Stimulated activated naive CD4-positive, alpha-beta T cell treated with Interleukin-2 at 50 U/mL for 16 hours (primary cell): Measurements from ENCODE around the gene MLC1.
"Not testable (repeated sequence)": the region's sequence is repeated elsewhere in the genome, so short reads cannot be mapped to it uniquely, and the experiment has no call there.

Source experiments
- DNase-seq: peaks from one replicate; lab custom pipeline; 2025; lab: John Stamatoyannopoulos, UW

The MLC1 gene

GRCh38 chr22:50102946-50103345 is 17.7 kb upstream of the MLC1 start:
- DNase-seq, result no peak

DNA sequence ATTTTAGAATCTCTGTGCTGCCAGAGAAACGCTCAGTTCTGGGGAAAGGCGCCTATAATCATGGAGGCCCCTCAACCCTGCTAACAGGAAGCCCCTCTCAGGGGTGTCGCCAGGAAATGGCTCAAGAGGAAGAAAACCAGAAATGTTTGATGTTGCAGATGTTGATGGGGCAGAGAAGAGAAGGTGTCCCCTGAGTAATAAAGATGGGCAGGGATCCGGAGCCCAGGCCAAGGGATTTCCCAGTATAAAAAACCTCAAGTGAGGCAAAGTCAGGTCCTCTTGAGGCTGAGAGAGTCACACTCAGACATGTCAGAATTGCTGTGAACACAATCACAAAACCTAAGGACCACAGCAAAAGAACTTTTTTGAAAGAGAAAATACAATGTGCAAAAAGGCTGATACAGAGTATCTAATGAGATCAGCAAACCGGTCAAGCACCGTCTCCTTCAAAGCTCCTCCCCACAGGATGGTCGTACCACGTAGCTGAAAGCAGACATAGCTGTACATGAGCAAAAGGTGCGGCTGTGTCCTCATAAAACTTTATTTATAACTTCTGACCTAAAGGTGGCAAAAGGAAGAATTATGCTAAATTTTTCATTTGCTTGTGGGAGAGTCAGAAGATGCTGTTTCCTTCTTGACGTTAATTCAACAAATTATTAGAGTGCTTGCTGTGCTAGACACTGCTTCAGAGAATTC is 16.8 kb upstream of the MLC1 start:
- no peak for DNase-seq

GRCh38 chr22:50098052-50098451 is 12.8 kb upstream of the MLC1 start:
- DNase-seq, result no peak

DNA sequence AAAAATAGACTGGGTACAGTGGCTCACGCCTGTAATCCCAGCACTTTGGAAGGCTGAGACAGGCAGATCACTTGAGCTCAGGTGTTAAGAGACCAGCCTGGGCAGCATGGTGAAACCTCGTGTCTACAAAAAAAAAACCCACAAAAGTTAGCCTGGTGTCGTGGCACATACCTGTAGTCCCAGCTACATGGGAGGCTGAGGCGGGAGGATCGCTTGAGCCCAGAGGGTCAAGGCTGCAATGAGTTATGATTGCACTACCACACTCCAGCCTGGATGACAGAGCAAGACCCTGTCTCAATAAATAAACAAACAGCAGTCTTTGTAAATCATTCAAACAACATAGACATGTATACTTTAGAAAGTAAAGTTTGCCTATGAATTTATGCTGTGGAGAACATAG is 7.1 kb upstream of the MLC1 start:
- DNase-seq, result no peak

- DNase-seq, result no peak
These were observed 6.0 kb upstream of the MLC1 start for GRCh38 chr22:50091092-50091768.

DNA sequence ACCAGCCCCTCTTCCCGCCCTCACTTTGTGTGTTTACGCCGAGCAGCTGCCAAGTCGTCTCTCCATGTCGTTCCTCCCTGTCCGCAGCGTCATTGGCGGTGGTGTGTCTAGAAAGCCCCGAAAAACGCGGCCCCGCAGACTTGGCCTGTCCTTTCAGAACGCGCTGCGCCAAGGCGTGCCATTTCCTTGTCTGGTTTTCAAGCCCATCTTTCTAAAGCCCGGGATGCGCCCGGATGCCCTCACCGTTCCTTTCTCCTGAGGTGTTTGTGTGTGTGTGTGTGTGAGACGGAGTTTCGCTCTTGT is 5.1 kb upstream of the MLC1 start:
- DNase-seq, result no peak

DNA sequence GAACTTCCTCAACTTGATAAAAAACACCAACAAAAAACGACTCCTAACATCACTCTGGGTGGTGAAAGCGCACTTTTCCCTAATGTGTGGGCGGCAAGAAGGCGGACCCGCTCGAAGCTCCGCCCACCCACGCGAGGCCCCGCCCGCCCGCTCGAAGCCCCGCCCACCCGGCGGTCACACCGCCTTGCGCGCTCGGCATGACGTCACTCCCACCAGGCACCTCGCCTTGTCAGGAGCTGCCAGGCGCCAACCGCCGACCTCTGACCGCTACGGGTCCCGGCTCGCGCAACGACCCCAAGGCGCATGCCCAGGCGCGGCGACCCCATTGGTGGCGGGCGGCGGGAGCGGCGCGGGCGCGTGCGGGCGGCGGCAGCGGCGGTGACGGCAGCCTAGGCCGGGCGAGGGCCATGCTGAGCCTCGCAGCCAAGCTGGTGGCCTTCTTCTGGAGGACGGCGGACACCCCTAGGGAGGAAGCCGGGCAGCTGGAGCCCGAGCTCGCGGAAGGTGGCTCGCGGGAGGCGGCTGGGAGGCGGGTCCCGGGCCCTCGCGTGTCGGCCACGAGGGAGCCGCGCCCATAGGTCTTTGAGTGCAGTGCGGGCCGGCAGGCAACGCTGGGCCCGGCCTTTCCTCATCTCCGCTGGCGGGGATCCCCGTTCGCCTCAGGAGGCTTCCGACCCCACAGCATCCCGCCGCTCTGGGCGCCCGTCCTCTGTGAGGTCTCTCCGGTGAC is 4.6 kb upstream of the MLC1 start, which contains the start of gene MOV10L1:
MOV10L1 (plus strand) TSS at position 325 of the 730 bp plus-strand sequence; CDS start at position 408, 83 bp downstream.
- no peak for DNase-seq

- no peak for DNase-seq
These were observed 4.0 kb upstream of the MLC1 start for GRCh38 chr22:50089231-50089630.

DNA sequence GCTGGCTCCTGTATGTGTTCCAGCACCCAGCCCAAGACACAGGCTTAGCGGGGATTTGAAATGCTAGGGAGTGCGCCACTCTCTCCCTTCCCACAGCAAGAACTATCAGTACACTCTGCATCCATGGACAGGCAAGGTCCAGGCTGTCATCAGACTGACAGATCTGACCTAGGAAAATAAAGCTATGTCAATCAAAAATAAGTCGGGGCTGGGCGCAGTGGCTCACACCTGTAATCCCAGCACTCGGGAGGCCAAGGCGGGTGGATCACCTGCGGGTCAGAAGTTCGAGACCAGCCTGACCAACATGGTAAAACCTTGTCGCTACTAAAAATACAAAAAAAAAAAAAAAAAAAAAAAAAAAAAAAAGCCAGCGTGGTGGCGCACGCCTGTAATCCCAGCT is 2.9 kb upstream of the MLC1 start:
- DNase-seq, result no peak

DNA sequence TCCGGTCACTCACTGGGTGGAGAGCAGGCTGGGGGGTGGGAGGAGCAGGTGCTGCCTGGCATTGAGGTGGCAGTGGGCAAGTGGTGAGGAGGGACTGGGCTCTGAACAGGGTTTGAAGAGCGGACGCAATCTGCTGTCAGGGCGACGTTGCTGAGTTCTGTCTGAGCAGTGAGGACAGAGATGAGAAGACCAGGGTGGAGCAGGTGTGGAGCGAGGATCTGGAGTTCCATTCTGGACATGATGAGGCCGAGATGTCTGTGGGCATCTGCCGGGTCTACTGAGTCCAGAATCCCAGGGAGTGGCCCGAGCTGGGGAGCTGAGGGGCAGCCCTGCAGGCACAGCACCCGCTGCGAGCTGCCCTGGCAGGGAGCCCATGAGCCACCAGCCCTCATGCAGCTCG is 2.4 kb upstream of the MLC1 start:
- DNase-seq, result no peak

DNA sequence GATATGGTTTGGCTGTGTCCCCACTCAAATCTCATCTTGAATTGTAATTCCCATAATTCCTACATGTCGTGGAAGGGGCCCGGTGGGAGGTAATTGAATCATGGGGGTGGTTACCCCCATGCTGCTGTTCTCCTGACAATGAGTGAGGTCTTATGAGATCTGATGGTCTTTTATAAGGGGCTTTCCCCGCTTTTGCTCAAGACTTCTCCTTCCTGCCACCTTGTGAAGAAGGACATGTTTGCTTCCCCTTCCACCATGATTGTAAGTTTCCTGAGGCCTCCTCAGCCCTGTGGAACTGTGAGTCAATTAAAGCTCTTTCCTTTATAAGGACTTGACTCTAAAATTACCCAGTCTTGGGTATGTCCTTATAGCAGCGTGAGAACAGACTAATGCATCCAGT is 1.7 kb upstream of the MLC1 start:
- not testable (repeated sequence) for DNase-seq

GRCh38 chr22:50086526-50086925 is 1.3 kb upstream of the MLC1 start:
- no peak for DNase-seq

DNA sequence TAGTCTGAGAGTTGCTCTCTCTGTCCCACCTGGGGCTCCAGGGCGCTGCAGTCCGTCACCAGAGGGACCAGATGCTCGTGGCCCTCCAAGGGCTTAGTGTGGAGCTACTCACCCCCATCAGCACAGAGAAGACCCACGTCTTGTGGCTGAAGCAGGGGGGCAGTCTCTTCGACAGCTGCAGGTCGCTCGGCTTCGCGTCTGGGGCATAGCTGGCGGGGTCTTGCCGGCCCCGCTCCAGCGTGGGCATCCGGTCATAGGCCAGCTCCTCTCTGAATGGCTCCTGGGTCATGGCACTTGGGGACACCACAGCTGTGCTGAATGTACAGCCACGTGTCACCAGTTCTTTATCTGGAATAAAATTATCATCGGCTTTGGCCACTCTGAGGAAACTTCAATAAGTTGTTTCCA is 608 bp downstream of the MLC1 start:
- DNase-seq, result no peak

DNA sequence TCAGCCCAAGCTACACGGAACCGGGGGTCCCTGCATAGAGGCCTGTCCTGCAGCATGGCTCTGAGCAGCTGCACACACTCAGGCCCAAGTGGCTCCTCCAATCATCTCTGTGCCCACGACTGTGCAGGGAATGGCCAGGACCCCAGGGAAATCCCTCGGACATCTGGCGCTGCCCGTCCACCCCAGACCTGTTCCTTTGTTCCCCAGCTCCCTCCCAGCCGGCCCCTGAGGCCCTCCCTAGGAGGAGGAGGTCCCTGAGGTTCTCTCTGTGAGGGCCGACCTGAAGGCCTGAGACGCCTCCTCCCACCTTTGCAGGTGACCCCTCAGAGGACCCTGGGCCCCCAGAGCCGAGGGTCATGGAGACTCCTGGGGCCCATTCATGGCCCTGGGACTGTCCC is 1.1 kb downstream of the MLC1 start:
- no peak for DNase-seq

DNA sequence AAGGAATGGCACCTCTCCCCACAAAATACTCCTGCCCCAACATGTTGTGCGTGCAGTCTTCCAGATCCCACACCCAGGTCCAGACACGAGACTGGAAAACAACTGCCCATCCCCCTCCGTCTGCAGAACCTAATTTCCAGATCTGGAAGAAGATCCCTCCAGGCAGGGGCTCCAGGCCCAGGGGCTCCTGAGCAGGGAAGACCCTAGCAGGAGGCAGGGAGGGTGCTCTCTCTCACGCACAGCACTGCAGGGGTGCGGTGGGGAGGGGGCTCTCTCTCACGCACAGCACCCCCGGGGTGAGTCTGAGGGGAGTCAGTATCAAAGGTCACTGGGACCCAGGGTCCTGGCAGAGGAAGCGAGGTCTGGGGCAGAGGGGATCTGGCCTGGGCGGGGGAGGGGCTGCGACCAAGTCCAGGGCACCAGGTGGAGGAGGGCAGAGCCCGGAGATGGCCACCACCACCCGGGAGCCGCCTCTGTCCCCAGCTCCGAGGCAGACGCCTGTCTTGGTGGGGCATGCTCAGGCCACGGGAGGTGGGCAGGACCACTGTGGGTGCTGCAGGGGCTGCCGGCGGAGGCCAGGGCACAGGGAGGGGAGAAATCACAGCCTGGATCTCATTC is 1.7 kb downstream of the MLC1 start:
- DNase-seq, result no peak

DNA sequence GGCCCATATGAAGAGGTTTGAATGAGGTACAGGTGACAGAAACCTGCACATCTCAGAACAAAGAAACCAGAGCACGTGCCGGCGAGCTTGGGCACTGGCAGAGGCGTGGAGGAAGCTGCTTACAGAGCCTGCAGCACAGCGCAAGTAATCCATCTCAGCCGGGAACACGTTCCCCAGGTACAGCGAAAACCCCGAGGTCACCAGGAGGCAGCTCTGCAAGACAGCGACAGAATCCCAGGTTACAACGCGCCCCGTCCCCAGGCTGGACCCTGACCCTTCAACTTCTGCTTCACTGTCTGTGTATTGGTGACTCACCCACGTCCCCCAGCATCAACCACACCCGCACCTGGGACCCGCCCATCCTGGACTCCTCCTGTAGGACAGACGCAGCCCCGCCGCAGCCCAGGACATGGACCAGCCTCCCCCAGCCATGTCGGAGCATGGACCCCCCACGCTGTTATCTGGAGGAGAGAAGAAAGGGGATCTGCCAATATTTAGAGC is 2.2 kb downstream of the MLC1 start:
- no peak for DNase-seq

GRCh38 chr22:50082197-50082715 is 3.0 kb downstream of the MLC1 start:
- no peak for DNase-seq

- DNase-seq, result no peak
These were observed 3.6 kb downstream of the MLC1 start for GRCh38 chr22:50081426-50082196.

DNA sequence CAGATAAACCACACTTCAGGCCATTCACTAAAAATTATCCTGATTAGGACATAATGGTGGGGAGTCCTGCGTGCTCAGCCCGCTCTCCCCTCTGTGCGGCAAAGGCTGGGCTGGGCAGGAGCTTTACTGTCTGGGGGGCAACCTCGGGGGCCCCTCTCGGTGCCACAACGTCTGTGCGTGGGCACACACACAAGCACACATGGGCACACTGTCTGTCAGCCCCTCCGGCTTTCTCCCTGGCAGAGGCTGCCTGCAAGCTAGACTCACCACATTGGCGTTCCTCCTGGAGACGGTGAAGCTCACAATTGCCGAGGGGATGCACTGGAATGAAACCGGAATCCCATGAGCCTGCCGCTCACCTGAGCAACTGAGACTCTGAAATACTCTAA is 5.2 kb downstream of the MLC1 start:
- no peak for DNase-seq

DNA sequence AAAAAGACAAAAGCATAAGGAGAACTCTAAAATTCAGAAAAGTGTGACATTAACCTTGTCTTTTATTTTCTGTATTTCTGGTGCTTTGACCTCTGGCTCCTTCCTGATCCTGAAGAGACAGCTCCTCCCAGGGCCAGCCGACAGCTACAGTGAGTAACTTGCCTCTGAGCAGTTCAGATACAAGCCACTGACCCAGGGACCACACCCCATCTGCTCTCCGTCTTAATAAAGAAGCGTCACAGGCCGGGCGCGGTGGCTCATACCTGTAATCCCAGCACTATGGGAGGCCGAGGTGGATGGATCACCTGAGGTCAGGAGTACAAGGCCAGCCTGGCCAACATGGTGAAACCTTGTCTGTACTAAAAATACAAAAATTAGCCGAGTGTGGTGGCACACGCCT is 6.5 kb downstream of the MLC1 start:
- no peak for DNase-seq

GRCh38 chr22:50078246-50078645 is 7.0 kb downstream of the MLC1 start:
- DNase-seq, result no peak
